Measurements from ENCODE around the gene UBAC2.
"Not testable (repeated sequence)": the region's sequence is repeated elsewhere in the genome, so short reads cannot be mapped to it uniquely, and the experiment has no call there.

Gene UBAC2

DNA sequence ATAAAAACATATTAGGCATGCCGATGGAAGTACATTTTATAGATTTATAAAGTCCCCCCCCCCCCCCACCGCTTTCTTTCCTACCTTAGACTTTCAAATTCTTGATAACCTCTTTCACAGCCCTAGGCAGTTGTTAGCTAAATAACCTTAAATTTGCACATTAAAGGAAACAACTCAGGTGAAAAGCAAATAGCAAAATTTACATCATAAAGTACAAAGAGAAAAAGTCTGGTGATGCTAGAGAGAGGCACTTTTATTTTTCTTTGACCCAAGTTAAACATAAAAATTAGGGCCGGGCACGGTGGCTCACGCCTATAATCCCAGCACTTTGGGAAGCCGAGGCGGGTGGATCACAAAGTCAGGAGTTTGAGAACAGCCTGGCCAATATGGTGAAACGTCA lies 15.0 kb upstream of the UBAC2 start:
- no peak for DNase-seq (ENCODE audit: low read depth)

DNA sequence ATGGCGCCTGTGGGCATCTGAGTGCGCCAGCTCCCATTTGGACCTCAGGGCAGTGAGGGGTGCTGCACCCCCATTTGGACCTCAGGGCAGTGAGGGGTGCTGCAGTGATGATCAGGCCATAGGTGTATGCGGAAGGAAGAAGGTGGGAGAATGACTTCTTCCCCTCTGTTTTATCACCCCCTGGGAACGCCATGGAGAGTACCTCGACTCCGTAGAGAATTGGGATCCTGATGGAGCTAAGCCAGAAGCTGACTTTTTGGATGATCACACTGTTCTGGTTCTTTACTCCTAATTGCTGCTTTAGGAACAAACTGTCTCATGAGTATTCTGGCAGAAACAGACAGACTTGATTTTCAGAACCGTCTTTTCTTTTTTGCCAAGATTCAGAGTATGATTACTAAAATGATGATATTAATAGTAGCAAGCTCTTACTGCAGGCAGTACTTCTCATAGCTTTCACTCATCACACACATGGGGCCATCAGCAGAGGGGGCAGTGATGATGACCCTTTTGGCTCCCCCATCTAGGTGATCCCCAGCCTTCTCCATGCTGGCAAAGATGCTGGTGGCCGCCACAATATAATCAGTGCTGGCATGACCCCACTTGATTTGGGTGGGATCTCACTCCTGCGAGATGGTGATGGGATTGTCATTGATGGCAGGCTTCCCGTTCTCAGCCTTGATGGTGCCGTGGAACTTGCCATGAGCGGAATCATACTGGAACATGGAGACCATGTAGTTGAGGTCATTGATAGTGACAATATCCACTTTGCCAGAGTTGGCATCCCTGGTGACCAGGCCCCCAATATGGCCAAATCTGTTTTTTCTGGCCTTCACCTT lies 10.3 kb upstream of the UBAC2 start:
- no peak for DNase-seq (ENCODE audit: low read depth)

DNA sequence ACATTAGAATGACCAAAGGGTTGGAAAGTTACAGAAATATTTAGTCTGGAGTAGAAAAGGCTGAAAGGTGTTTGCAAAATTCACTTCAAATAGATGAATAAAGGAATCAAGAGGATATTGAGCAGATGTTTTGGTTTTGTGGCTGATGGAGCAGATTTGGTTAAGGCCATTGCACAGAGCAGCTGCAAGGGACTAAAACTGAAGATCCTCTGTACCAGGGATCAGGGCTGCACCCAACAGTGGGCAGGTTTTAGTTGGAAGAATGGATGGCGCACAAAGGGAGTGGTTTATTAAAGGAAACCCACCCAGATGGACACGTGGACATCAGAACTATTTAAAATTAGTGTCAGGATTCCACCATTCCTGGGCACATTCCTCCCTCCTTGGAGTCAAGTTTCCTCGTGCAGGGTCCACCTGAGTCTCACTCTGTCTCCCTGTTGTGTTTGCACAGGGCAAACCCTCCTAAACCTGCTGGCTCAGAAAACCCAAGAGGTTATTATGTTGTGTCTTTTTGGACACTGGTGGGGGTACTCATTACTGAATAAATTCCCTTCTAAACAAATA lies 9.2 kb upstream of the UBAC2 start:
- DNase-seq (ENCODE audit: low read depth), result no peak

DNA sequence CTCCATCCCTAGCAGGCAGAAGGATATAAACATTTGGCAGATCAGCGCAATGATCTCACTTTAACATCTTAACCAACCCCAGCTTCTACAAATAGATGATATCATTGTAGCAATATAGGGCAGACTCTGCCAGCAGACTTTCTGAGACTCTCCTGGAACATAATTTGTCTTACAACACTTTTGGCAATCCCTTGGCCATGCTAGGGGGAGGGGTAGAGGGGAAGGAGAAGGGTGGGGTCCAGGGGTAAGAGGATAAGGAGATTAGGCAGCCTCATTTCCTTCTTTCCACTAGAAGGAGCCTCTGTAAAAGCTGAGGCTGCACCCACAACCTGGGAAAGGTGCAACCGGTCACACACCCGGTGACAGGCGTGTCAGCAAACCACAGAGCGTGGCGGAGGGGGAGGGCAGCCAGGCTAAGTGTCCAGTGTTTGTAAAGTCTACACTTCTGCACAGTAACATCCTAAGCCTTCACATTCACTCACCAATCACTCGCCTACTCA lies 8.7 kb upstream of the UBAC2 start:
- no peak for DNase-seq (ENCODE audit: low read depth)

DNA sequence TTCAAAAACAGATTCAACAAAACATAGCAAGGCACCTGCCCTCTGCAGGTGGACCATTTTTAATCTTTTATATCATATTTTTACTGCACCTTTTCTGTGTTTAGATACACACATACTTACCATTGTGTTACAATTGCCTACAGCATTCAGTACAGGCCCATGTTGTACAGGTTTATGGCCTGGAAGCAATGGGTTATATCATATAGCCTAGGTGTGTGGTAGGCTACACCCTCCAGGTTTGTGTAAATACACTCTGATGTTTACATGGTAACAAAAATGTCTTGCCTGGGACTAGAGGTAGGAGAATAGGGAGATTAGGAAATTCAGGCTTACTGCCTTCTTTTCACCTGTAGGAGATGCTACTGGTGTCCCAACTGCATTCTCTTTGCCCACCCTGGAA lies 8.2 kb upstream of the UBAC2 start:
- DNase-seq (ENCODE audit: low read depth), result no peak

DNA sequence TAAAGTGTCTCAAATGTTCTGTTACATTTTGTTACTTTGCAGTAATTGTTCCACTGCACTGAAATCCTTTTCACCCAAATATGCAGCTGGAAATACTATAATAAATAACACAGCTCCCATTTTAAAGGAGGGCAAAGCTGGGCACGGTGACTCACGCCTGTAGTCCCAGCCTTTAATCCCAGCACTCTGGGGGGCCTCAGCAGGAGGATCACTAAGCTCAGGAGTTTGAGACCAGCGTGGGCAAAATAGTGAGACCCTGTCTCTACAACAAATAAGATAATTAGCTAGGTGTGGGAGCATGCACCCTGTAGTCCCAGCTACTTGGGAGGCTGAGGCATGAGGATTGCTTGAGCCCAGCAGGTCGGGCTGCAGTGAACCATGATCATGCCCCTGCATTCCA lies 7.5 kb upstream of the UBAC2 start:
- DNase-seq (ENCODE audit: low read depth), result no peak

DNA sequence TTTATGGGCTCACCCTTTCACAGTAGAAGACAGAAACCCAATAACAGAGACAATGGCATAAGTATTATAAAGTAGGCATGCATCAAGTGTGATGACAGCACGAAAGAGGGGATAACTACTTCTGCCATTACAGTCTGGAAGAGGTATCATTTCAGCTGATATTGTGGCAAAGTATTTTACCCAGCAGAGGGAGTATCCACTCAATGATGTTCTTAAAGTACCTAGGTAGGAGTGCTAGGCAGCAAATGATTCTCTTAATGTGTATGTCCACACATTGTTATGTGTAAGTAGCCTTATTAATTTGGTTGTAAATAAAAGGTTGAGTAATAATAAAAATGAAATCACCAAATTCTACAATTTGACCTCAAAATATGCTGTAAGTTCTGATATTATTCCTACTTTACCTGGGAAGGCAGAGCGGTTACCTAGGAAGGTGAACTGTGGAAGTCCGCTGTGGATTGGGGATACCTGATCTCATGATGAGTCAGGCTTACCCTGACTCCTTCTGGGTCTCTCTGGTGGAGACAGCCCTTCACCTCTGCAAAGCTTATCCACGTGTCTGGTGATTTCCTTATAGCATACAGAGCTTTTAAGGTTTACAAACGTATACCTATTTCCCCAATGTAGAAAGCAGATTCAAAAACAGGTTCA lies 4.1 kb upstream of the UBAC2 start:
- no peak for DNase-seq (ENCODE audit: low read depth)

DNA sequence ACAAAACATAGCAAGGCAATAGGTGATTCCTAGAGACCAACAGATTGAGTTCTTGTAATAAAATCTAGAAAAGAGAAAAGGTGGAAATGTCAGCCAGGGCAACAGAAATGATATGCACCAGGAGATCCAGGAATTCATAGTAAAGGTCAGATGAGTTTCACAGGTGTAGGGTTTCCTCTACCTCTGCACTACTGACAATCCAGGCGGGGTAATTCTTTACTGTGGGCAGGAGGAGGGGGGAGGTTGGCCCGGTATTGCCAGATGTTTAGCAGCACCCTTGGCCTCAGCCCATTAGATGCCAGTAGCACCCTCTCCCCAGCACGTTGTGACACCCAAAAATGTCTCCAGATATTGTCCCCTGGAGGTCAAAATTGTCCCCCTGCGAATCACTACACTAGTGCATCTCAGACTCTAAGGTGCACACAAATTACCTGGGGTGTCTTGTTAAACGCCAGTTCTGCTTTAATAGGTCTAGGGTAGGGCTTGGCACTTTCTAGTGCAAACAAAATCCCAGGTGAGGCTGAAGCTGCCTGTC lies 3.5 kb upstream of the UBAC2 start:
- no peak for DNase-seq (ENCODE audit: low read depth)

DNA sequence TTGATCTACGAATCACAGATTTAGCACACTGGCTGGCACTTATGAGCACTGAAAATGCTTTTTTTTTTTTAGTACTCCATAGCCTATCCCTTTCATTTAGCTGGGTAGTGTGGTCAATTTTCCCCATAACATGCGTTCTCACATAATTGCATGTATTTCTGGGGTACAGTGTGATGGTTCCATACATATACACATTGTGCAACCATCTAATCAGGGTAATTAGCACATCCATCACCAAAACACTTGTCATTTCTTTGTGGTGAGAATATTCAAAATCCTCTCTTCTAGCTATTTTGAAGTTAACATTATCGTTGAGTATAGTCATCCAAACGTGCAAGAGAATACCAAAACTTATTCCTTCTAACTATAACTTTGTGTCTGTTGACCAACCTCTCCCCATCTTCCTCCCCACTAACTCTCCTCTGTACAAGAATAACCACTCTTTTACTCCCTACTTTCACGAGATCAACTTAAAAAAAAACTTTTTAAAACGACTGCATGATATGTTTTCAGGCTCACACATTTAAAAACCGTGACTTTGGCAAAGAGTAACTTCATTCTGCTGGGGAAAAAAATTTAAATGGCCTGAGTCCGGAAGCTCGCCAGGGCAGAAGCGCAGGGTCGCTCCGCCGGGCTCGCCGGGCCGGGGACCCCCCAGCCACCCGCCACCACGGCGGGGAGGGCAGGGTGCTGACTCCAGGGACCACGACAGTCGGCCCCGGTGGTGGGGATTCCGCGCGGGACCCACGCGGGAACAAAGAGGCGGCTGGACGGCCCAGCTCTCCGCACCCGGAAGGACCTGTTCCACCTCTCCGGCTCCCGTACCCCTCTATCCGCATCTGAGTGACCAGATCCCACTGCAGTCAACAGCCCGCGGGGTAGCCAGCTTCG lies 868 bp upstream of the UBAC2 start:
- no peak for DNase-seq (ENCODE audit: low read depth)

DNA sequence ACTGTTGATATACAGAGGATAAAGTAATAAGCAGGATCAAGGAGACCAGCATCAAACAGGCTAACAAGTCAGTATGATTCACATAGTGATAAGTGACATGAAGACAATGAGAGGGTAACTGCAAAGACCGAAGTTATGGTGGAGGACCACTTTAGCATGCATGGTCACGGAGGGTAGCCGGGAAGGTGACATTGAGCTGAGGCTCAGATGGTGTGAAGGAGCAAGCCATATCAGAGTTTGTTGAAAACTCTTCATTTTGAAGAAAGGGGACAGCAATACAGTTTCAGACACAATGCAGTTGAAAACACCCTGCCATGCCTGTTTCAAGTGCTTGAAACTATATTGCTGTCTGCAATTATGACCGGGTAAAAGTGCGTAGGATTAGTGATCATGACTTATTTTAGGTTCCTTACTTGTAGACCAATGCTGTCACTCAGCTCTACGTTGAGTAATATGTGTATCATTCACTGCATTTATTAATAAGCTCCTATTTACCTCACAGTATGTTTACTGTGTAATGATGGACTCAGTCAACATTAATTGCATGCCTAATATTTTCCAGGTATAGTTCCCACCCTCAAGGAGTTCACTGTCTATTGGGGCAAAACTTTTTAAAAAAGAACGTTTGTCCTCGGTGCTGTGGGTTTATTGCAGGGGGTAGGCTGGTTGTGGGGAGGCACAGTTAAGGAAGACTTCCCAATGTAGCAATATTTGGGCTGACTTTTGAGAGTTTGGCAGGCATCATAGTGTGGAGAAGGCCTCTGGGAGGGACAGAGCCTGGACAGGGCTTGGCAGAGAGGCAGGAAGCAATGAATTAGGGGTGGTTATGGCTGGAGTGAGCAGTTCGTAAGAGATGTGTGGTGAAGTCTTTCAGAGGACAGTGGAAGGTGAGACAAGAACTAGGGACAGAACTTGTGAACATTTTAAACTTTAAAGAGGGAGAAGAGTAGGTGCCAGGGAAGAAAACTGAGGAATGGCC lies 3.2 kb downstream of the UBAC2 start:
- DNase-seq (ENCODE audit: low read depth), result no peak

DNA sequence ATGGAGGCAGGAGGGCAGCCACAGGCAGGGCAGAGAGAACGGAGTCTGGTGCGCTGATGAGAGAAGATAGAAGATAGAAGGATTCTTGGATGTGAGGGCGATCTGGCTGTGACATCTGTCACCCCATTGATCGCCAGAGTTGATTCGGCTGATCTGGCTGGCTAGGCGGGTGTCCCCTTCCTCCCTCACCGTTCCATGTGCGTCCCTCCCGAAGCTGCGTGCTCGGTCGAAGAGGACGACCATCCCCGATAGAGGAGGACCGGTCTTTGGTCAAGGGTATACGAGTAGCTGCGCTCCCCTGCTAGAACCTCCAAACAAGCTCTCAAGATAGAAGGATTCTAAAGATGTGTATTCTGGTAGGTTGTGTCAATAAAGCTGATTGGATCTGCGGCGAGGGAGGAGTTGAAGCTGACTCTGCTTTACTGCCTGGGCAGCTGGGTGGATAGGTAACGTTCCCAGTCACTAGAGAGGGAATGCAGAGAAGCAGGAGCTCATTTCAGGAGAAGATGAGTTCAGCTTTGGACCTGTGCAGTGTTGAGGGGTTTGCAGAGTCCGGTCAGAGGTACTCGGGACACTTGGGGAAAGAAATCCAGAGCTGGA lies 5.1 kb downstream of the UBAC2 start:
- DNase-seq (ENCODE audit: low read depth), result no peak

DNA sequence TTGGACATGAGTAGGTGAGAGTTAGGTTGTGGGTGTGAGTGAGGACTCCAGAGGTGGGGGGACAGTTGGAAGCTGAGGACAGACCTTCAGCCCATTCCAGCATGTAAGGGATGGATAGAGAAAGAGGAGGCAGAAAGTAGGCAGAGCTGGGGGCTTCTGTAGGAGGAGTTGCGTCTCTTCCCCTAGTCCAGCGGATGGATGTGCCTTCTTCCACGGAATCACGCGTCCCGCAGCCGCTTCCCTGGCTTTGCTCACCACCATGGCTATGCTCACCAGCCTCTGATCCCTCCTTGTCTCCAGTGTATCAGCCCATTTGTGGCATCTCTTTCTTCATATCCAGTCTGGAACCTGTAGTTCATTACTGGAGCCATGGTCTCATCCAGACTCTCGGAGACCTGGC lies 5.6 kb downstream of the UBAC2 start:
- no peak for DNase-seq (ENCODE audit: low read depth)

DNA sequence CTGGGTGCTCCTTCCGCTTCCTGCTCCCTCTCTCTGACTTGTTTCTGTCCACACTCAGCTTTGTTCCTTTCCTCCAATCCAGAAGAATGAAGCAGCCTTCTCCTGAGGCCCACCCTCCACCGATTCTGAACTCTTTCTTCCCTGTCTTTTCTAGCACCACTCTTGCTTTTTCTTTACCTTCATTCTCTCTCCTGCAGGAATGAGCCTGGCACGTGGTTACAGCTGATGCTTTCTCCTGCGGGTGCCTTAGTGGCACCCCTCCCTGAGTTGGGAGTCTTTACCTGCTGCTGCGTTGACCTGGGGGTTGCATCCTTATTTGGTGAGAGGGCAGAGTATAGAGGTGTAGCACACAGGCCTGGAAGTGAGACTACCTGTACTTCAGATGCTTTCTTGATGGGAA lies 6.2 kb downstream of the UBAC2 start:
- DNase-seq (ENCODE audit: low read depth), result no peak

DNA sequence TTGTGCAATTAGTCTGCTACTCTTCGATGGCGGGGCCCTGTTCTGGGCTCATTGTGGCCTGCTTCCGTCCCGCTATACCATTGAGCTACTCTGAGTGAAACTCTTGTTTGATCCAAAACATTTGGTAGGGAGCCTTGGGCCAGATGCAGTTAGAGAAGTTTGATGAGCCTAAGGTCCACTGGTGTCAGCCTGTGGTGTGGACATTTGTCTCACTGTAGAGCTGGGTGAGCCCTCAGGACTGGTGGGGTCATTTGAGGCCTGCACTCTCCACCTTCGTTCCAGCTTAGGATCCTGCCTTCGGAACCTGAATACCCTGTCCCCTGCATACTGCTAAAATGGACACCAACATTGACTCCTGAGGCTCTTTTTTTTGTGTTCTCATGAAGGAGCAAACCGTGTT lies 6.9 kb downstream of the UBAC2 start:
- DNase-seq (ENCODE audit: low read depth), result no peak

DNA sequence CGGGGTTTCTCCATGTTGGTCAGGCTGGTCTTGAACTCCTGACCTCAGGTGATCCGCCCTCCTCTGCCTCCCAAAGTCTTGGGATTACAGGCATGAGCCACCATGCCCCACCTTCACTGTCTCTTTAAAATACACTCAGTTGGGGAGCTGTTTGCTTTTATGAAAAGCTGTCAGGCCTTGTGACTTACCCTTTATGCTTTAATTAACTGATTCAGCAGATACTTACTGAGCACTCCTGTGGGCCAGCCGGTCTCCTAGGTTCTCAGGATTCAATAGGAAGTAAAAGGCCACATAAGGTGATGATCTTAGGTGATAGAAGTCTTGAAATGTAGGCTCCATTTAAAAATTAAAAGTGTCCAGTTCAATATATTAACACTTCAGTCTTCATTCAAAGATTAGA lies 7.5 kb downstream of the UBAC2 start:
- DNase-seq (ENCODE audit: low read depth), result no peak

DNA sequence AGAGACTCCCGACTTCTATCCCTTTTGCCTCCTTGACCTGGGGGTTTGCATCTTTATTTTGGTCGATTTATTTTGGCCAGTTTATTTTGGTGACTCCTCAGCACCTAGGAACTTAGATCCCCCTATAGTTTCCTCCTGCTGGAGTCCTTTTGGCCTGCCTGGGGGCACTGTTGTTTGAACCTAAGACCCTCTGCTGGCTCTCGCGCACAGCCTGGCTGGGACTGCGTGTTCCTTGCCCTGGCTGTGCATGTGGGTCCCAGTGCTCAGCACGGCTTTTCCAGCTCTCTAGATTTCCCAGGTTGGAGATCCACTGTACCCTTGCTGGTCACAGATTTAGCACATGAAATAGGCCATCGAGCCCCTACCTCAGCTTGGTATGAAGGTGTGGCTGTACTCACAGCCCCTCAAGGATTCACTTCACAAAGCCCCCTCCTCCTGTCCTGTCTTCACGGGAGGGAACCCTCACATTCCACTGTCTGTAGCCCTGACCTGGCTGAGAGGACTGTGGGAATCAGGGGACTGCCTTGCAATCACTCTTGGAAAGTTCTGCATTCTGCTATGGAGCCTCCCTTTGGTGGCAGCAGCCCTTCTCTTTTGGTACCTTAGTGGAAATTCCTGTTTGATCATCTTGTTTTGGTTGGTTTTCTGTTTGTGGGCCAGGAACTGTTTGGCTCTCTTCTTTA lies 8.3 kb downstream of the UBAC2 start:
- no peak for DNase-seq (ENCODE audit: low read depth)

DNA sequence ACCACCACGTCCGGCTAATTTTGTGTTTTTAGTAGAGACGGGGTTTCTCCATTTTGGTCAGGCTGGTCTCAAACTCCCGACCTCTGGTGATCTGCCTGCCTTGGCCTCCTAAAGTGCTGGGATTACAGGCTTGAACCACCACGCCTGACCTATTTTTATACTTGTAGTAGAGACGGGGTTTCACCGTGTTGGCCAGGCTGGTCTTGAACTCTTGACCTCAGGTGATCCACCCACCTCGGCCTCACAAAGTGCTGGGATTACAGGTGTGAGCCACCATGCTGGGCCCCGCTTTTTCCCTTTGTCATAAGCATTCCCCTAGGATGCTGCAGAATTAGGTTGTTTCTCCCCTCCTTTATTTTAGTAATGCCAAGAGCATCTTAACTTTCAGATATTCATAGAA lies 10.0 kb downstream of the UBAC2 start:
- DNase-seq (ENCODE audit: low read depth), result not testable (repeated sequence)

DNA sequence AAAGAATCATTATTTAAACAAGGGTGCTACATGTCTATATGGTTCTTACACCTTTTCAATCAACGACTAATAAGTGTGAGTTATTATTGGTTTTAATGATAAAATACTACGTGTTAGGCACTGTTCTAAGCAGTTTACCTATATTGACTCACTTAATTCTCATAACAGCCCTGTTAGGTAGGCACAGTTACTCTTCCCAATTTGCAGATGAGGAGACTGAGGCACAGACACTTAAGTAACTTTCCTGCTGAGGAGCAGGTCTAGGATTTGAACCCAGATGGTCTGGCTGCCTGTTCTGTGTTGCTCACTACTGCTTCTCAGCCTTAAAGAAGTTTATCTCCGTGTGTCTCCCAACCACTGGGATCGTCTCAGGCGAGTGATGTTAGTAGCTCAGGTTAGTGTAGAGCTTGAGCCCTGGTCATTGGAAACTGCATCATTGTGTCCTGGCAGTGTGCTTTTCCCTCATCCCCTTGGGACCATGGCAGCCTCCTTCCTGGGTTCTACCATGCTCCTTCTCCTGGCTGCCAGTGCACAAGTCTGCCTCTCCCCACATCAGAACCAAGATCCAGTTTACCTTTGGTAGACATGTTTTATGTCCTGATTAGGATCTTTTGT lies 10.9 kb downstream of the UBAC2 start:
- no peak for DNase-seq (ENCODE audit: low read depth)

DNA sequence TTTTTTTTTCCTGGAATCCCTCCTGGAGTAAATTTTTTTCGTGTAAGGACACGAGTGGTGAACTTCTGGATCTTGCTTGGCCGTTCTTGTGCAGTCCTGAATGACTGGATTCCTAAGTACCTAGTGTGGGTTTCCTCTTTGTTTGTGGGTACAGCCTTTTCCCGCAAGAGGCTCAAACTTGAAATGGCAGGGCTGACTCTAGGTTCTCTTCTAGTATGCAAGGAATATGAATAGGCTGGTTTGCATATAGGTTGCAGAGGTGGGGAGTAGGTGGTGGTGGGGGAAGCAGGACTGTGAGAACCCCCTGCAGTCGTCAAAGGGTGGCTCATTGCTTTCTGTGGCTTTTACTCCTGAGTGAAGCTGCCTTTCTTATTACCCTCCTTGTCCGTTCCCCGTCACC lies 13.6 kb downstream of the UBAC2 start:
- DNase-seq (ENCODE audit: low read depth), result no peak

Data from GM04504 (cell line).